CD4-positive, alpha-beta memory T cell (primary cell): ENCODE data around the gene ZBBX. TPM values are rescaled to one million over a fixed set of nuclear protein-coding genes. Genes with fewer than 3 reads are reported as not detected.
"Not testable (repeated sequence)": the region's sequence is repeated elsewhere in the genome, so short reads cannot be mapped to it uniquely, and the experiment has no call there.

Source experiments
- CTCF ChIA-PET: fragments of 350-600 bp; sonication (Branson Sonifier 250); formaldehyde crosslinking; loops from one replicate; lab custom pipeline; 2021; ENCODE audit warnings: inconsistent platforms; ENCODE audit not compliant: partially characterized antibody; lab: Charles Lee
- POLR2A ChIA-PET: fragments of 350-600 bp; sonication (Branson Sonifier 250); formaldehyde crosslinking; loops from one replicate; lab custom pipeline; 2021; ENCODE audit not compliant: partially characterized antibody; lab: Charles Lee
- DNase-seq, 5 donors: peaks; one replicate each; pipeline versions ENCODE4 v3.0.0 to v3.0.0-alpha.2; 2020 to 2022; ENCODE audit warnings: mixed read lengths in 1 of 5
- H3K27ac ChIP-seq: one replicate; pipeline ENCODE4 v1.7.0; 2013; ENCODE audit warnings: low read depth, low read length
- H3K27me3 ChIP-seq: 2 replicates; pipeline ENCODE4 v1.7.0; 2013; ENCODE audit warnings: mild to moderate bottlenecking, low read length, moderate library complexity; ENCODE audit not compliant: insufficient read depth
- H3K36me3 ChIP-seq: 2 replicates; pipeline ENCODE4 v1.7.0; 2013; ENCODE audit warnings: mild to moderate bottlenecking, low read length, moderate library complexity; ENCODE audit not compliant: insufficient read depth
- H3K4me1 ChIP-seq: 2 replicates; pipeline ENCODE4 v1.7.0; 2013; ENCODE audit warnings: mild to moderate bottlenecking, low read length, moderate library complexity; ENCODE audit not compliant: insufficient read depth
- H3K4me3 ChIP-seq, 2 donors: one replicate each; pipeline ENCODE4 v1.7.0; 2013; ENCODE audit warnings: low read length in 2 of 2, mild to moderate bottlenecking in 1 of 2
- H3K9me3 ChIP-seq, 2 donors: one replicate each; pipeline ENCODE4 v1.7.0; 2013; ENCODE audit warnings: low read length in 2 of 2, control low read depth in 1 of 2; ENCODE audit not compliant: control insufficient read depth in 1 of 2
- H3K27ac Mint-ChIP-seq, 7 donors: one replicate each; pipeline ENCODE4 v1.8.0; 2020 to 2021; ENCODE audit warnings: mixed read lengths in 7 of 7, mild to moderate bottlenecking in 6 of 7, inconsistent platforms in 3 of 7, moderate library complexity in 3 of 7
- H3K27me3 Mint-ChIP-seq, 2 donors: one replicate each; pipeline ENCODE4 v1.8.0; 2020 to 2021; ENCODE audit warnings: mixed read lengths in 2 of 2
- H3K36me3 Mint-ChIP-seq, 2 donors: one replicate each; pipeline ENCODE4 v1.8.0; 2020 to 2021; ENCODE audit warnings: mixed read lengths in 2 of 2, inconsistent platforms in 1 of 2, mild to moderate bottlenecking in 1 of 2
- H3K4me1 Mint-ChIP-seq, 4 donors: one replicate each; pipeline ENCODE4 v1.8.0; 2020 to 2021; ENCODE audit warnings: mixed read lengths in 4 of 4, mild to moderate bottlenecking in 1 of 4
- H3K4me3 Mint-ChIP-seq, 8 donors: one replicate each; pipeline ENCODE4 v1.8.0; 2020 to 2021; ENCODE audit warnings: mixed read lengths in 8 of 8, mild to moderate bottlenecking in 7 of 8, moderate library complexity in 6 of 8, inconsistent platforms in 3 of 8
- H3K9me3 Mint-ChIP-seq, 8 donors: one replicate each; pipeline ENCODE4 v1.8.0; 2020 to 2021; ENCODE audit warnings: mixed read lengths in 8 of 8, mild to moderate bottlenecking in 5 of 8, inconsistent platforms in 3 of 8, moderate library complexity in 1 of 8
- intact Hi-C: fragments of 100-400 bp; cut with micrococcal nuclease; formaldehyde crosslinking; loops from one replicate; pipeline ENCODE4 v1.15.1; 2023
- polyA plus RNA-seq, 2 donors: library from polyadenylated mRNA; unstranded; fragments of 300-500 nt; fragmentation: Illumina TruSeq; gene quantifications; one replicate each; pipeline ENCODE4 v1.2.3, GENCODE V29; 2021
- total RNA-seq, 2 experiments: library from RNA; stranded (reverse); gene quantifications; one replicate each; pipeline ENCODE4 v1.2.3, GENCODE V29; 2021

ZBBX gene, protein sequence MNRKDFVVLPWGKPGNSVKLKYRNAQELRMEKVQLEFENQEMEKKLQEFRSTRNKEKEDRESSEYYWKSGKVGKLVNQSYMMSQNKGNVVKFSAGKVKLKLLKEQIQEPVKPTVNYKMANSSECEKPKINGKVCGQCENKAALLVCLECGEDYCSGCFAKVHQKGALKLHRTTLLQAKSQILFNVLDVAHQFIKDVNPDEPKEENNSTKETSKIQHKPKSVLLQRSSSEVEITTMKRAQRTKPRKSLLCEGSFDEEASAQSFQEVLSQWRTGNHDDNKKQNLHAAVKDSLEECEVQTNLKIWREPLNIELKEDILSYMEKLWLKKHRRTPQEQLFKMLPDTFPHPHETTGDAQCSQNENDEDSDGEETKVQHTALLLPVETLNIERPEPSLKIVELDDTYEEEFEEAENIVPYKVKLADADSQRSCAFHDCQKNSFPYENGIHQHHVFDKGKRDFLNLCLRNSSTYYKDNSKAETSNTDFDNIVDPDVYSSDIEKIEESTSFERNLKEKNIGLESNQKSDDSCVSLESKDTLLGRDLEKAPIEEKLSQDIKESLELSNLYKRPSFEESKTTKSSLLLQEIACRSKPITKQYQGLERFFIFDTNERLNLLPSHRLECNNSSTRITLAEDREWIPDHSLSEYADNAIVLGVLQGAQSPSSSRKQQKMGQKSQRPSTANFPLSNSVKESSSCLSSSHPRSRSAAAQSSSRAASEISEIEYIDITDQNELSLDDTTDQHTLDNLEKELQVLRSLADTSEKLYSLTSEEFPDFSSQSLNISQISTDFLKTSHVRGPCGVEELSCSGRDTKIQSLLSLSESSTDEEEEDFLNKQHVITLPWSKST
- not detected for total RNA-seq
- not detected for polyA plus RNA-seq

DNA sequence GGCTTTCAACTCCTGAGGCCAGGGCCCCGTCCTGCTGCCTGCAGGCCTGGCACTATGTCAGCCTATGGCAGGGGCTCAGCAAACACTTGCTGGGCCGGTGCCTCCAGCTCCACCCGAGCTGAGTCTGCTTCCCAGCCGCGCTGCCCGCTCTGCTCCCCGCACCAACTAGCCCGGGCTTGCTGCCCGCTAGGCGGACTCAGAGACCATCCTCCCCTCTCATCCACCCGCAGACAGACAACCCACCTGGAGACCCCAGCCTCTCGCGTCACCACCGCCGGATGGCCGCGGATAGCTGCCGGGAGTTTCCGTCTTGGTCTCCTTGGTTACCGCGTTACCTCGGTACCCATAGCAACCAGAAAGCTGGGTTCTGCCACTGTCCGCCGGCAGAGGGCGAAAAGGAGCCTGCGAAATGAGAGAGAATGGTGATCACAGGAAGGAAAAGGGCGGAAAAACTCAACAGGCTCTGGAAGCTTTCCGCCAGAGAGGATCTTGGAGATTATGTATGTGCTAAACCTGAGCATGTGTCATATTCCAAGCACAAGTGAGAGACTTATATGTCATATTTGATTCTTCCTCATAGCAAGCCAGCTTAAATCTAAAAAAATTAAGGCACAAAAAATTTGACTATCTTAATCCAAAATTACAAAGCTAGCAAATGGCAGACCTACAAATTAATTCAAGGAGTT is at the start of gene ZBBX:
ZBBX (minus strand) TSS at position 294 of the 686 bp plus-strand sequence. CDS start 7,396 bp downstream, outside the sequence.
- Mint-ChIP-seq H3K36me3 (no peaks in the 10 kb centered on the region), H3K4me3 (peak within 1 kb of the TSS; percentile 70 to 85 (median 80)), H3K9me3 (no peaks in the 10 kb centered on the region), H3K4me1 (peaks cover 5 to 15% (median 7%) of the 10 kb centered on the region in 4 donors), H3K27me3 (peaks cover 2 to 7% of the 10 kb centered on the region in 2 donors), H3K27ac (peak within 1 kb of the TSS in 6 of 7 donors; percentile 67 to 92 (median 85))
- no peaks in the 10 kb centered on the region for H3K36me3 ChIP-seq
- peak; percentile 78 to 82 (median 81) for DNase-seq
- H3K27me3 ChIP-seq = no peaks in the 10 kb centered on the region
- ChIA-PET POLR2A (no interaction called here), CTCF (interaction anchor here (0.7 to 3.0 kb wide), 16 partner anchors 10 to 661 kb away, joined by 3 to 22 read pairs (median 4); partner anchors contain the start of gene SERPINI1)
- intact Hi-C loops = loop anchor here (1.0 kb wide), 3 partner anchors 304 to 502 kb away; no protein-coding TSS in a partner anchor
- no peak within 1 kb of the TSS for H3K27ac ChIP-seq
- no peak within 1 kb of the TSS for H3K4me3 ChIP-seq
- peaks cover 3% of the 10 kb centered on the region for H3K4me1 ChIP-seq
- H3K9me3 ChIP-seq = no peaks in the 10 kb centered on the region

DNA sequence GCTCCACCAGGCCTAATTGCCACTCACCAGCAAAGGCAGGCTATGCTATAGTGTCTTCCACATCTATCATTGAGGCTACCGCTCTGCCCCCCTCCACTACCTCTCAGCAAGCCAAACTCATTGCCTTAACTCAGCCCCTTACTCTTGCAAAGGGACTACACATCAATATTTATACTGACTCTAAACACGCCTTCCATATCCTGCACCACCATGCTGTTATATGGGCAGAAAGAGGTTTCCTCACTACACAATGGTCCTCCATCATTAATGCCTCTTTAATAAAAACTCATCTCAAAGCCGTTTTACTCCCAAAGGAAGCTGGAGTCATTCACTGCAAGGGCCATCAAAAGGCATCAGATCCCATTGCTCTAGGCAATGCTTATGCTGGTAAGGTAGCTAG is 46.9 kb upstream of the ZBBX start:
- H3K9me3 ChIP-seq, H3K27ac Mint-ChIP-seq, H3K27ac ChIP-seq, H3K36me3 ChIP-seq, POLR2A ChIA-PET, H3K4me3 ChIP-seq, H3K27me3 Mint-ChIP-seq, H3K4me1 ChIP-seq, intact Hi-C loops, H3K27me3 ChIP-seq, H3K36me3 Mint-ChIP-seq, DNase-seq, H3K9me3 Mint-ChIP-seq, H3K4me3 Mint-ChIP-seq, H3K4me1 Mint-ChIP-seq: not testable (repeated sequence)
- CTCF ChIA-PET = interaction anchor here (0.9 kb wide), 1 partner anchor 12 kb away, joined by 3 read pairs; no protein-coding TSS in a partner anchor

DNA sequence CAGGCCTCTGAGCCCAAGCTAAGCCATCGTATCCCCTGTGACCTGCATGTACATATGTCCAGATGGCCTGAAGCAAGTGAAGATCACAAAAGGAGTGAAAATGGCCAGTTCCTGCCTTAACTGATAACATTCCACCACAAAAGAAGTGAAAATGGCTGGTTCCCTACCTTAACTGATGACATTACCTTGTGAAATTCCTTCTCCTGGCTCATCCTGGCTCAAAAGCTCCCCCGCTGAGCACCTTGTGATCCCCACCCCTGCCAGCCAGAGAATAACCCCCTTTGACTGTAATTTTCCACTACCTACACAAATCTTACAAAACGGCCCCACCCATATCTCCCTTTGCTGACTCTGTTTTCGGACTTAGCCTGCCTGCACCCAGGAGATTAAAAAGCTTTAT is 42.3 kb upstream of the ZBBX start:
- H3K4me3 ChIP-seq, H3K27me3 Mint-ChIP-seq, POLR2A ChIA-PET, H3K4me3 Mint-ChIP-seq, H3K4me1 Mint-ChIP-seq, H3K27ac ChIP-seq, H3K27me3 ChIP-seq, intact Hi-C loops, DNase-seq, H3K36me3 ChIP-seq, H3K27ac Mint-ChIP-seq, H3K9me3 ChIP-seq, H3K36me3 Mint-ChIP-seq, H3K4me1 ChIP-seq, H3K9me3 Mint-ChIP-seq: not testable (repeated sequence)
- CTCF ChIA-PET = interaction anchor here (0.5 kb wide), 1 partner anchor 138 kb away, joined by 3 read pairs; no protein-coding TSS in a partner anchor

DNA sequence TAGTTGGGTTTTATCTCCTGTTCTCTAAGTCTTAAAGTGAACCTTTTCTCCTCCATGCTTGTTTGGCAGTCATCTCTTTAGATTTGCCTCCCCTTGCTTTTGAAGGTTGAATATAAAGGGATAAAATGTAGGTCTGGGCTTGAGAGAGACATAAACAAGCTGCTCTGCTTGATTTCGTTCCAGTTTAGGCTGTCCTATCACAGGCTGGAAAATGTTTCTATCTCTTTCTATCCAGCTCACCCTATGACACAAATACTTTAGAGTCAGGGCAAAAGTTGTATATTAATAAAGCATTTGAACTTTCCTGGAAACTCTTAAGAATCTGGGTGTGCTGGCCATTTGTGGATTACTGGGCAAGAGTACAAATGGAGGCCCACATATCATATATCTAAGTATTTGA is 29.5 kb upstream of the ZBBX start:
- Mint-ChIP-seq H3K4me1 (no peaks in the 10 kb centered on the region), H3K27me3 (no peaks in the 10 kb centered on the region), H3K4me3 (no peak overlapping the region), H3K27ac (no peak overlapping the region), H3K9me3 (no peaks in the 10 kb centered on the region), H3K36me3 (no peaks in the 10 kb centered on the region)
- Histone ChIP-seq H3K9me3 (no peaks in the 10 kb centered on the region), H3K4me1 (no peaks in the 10 kb centered on the region), H3K27ac (no peak overlapping the region), H3K27me3 (no peaks in the 10 kb centered on the region), H3K4me3 (no peak overlapping the region), H3K36me3 (no peaks in the 10 kb centered on the region)
- intact Hi-C loops = no loop called here
- ChIA-PET CTCF (no interaction called here), POLR2A (no interaction called here)
- no peak for DNase-seq

DNA sequence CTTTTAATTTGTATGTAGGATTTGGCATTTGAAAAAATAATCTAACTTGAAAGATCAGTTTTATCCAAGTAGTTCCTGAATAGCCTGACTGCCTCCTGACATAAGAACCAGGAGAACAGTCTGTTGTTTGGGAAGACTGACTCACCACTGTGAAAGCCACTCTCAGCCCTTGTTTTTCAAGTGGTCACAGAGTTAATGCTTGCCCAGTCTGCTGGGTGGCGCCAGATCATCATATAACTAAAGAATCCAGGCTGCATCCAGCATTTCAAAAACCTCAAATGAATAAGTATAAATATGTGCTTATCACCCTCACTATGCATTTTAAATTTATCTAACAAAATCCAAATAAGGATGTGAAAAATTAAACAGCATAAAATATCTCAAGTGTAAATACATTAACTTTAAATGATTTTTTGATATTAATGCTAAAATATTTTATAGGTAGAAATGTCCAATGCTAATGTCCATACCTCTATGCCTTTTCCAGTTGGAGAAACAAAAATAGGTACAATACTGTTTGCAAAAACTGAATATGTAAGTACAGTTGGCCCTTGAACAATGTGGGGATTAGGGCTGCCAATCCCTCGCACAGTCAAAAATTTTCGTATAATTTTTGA is 26.9 kb upstream of the ZBBX start:
- ChIA-PET CTCF (no interaction called here), POLR2A (no interaction called here)
- H3K27ac Mint-ChIP-seq = no peak overlapping the region
- Histone ChIP-seq H3K9me3 (no peaks in the 10 kb centered on the region), H3K36me3 (no peaks in the 10 kb centered on the region), H3K4me3 (no peak overlapping the region), H3K27me3 (no peaks in the 10 kb centered on the region), H3K4me1 (no peaks in the 10 kb centered on the region), H3K27ac (no peak overlapping the region)
- DNase-seq = no peak
- H3K4me1 Mint-ChIP-seq = no peaks in the 10 kb centered on the region
- H3K9me3 Mint-ChIP-seq = no peaks in the 10 kb centered on the region
- H3K4me3 Mint-ChIP-seq = no peak overlapping the region
- H3K36me3 Mint-ChIP-seq = no peaks in the 10 kb centered on the region
- no peaks in the 10 kb centered on the region for H3K27me3 Mint-ChIP-seq
- intact Hi-C loops = no loop called here

DNA sequence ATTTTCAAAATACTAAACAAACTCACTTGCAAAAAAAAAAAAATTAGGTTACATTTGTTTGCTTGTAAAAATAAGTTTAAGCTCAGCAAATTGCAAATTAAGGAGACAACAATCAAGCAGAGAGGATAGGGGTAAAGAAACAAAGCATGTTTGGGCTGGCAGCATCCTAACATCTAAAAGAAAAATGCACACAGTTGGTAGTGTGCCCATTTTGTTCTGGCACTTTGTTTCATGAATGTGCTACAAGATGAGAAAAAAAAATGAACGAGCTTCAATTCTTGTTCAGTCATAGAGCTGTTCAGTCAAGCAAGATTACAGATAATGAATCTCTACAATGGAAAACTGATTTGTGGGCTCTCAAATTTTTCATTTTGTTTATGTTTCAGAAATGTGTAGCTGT is 17.7 kb upstream of the ZBBX start:
- no peaks in the 10 kb centered on the region for H3K36me3 Mint-ChIP-seq
- no peak overlapping the region for H3K4me3 Mint-ChIP-seq
- H3K27me3 Mint-ChIP-seq = peaks cover 8 to 9% of the 10 kb centered on the region in 2 donors
- intact Hi-C loops = no loop called here
- H3K4me1 Mint-ChIP-seq = no peaks in the 10 kb centered on the region
- POLR2A ChIA-PET = no interaction called here
- H3K36me3 ChIP-seq = no peaks in the 10 kb centered on the region
- no peak overlapping the region for H3K27ac ChIP-seq
- H3K27me3 ChIP-seq = no peaks in the 10 kb centered on the region
- H3K9me3 Mint-ChIP-seq = peaks cover 0 to 3% (median 0%) of the 10 kb centered on the region in 8 donors
- H3K27ac Mint-ChIP-seq = no peak overlapping the region
- no peak overlapping the region for H3K4me3 ChIP-seq
- H3K4me1 ChIP-seq = no peaks in the 10 kb centered on the region
- DNase-seq = no peak
- H3K9me3 ChIP-seq = no peaks in the 10 kb centered on the region
- CTCF ChIA-PET = no interaction called here
